GM13976 (cell line): ENCODE measurements around the gene FOXJ3.
"Not testable (repeated sequence)": the region's sequence is repeated elsewhere in the genome, so short reads cannot be mapped to it uniquely, and the experiment has no call there.

ENCODE experiments used
- DNase-seq: peaks from one replicate; pipeline ENCODE4 v3.0.0; 2012; ENCODE audit warnings: low spot score
- CTCF ChIP-seq: IDR thresholded peaks from 2 replicates; pipeline ENCODE4 v1.5.1; 2012; ENCODE audit warnings: borderline replicate concordance, mild to moderate bottlenecking; ENCODE audit not compliant: insufficient read depth; ENCODE audit errors: extremely low read depth, missing control alignments, control extremely low read depth
- in situ Hi-C: fragments of 300-500 bp; cut with MboI; formaldehyde crosslinking; loops from one replicate; pipeline ENCODE4 v1.12.0; 2022; ENCODE audit warnings: low sequenced_read_pairs, mixed read lengths, inconsistent platforms; ENCODE audit not compliant: unreplicated experiment

FOXJ3 gene

GRCh38 chr1:42219627-42220026, 115.4 kb downstream of the FOXJ3 start:
- TF ChIP-seq CTCF: no peak
- in situ Hi-C loops: no loop called here
- no peak for DNase-seq

- DNase-seq: no peak
- in situ Hi-C loops: no loop called here
- no peak for TF ChIP-seq CTCF
Measured at GRCh38 chr1:42214447-42214871, 120.6 kb downstream of the FOXJ3 start.

GRCh38 chr1:42211224-42211623, 123.8 kb downstream of the FOXJ3 start:
- no peak for DNase-seq
- in situ Hi-C loops: no loop called here
- no peak for TF ChIP-seq CTCF

GRCh38 chr1:42210421-42211133, 124.5 kb downstream of the FOXJ3 start:
- in situ Hi-C loops: no loop called here
- no peak for DNase-seq
- no peak for TF ChIP-seq CTCF

GRCh38 chr1:42209526-42210251, 125.3 kb downstream of the FOXJ3 start:
- TF ChIP-seq CTCF: no peak
- no peak for DNase-seq
- in situ Hi-C loops: no loop called here

- in situ Hi-C loops, DNase-seq: not testable (repeated sequence)
Measured at GRCh38 chr1:42206930-42207329, 128.1 kb downstream of the FOXJ3 start.

- TF ChIP-seq CTCF: no peak
- in situ Hi-C loops: no loop called here
- no peak for DNase-seq
Measured at GRCh38 chr1:42206164-42206563, 128.9 kb downstream of the FOXJ3 start.
